IMR-90 (cell line): ENCODE data around the gene RASSF8. TPM values are rescaled to one million over a fixed set of nuclear protein-coding genes. Genes with fewer than 3 reads are reported as not detected.

Experiments
- ATAC-seq: fragments of 200-7000 bp; cut with Tn5 transposase; 2 replicates; pipeline ENCODE4 v1.9.1; 2020; ENCODE audit warnings: low read depth, mild to moderate bottlenecking, moderate library complexity
- BruUV-seq: library from RNA; stranded (reverse); fragments of 400-500 nt; replicated peaks from 2 replicates; lab custom pipeline; 2021; lab: Mats Ljungman, UMichigan
- CTCF ChIA-PET: fragments of 300-600 bp; formaldehyde crosslinking; extraction: SDS; loops from one replicate; lab custom pipeline; 2021; ENCODE audit warnings: antibody characterized with exemption; lab: Yijun Ruan, JAX
- POLR2A ChIA-PET: fragments of 300-600 bp; sonication (Branson Sonifier 250); formaldehyde crosslinking; loops from one replicate; lab custom pipeline; 2022; ENCODE audit warnings: antibody characterized with exemption; ENCODE audit not compliant: unreplicated experiment; lab: Charles Lee
- DNase-seq: peaks from one replicate; pipeline ENCODE4 v3.0.0; 2013
- H2AFZ ChIP-seq: replicated peaks from 2 replicates; pipeline ENCODE3; 2013; ENCODE audit warnings: low read length, mild to moderate bottlenecking; ENCODE audit not compliant: poor library complexity
- H2AK5ac ChIP-seq: 2 replicates; pipeline ENCODE4 v1.6.1; 2013; ENCODE audit warnings: low read depth, low read length, inconsistent platforms
- H2AK9ac ChIP-seq: replicated peaks from 2 replicates; pipeline ENCODE3; 2013; ENCODE audit warnings: mild to moderate bottlenecking, low read depth, low read length, moderate library complexity; ENCODE audit not compliant: poor library complexity
- H2BK120ac ChIP-seq: 2 replicates; pipeline ENCODE4 v1.6.1; 2013; ENCODE audit warnings: low read depth, low read length, inconsistent platforms
- H2BK15ac ChIP-seq: 3 replicates; pipeline ENCODE4 v1.6.1; 2013; ENCODE audit warnings: low read depth, low read length, inconsistent platforms
- H2BK20ac ChIP-seq: 2 replicates; pipeline ENCODE4 v1.6.1; 2013; ENCODE audit warnings: low read depth, mild to moderate bottlenecking, inconsistent platforms, low read length, moderate library complexity
- H2BK5ac ChIP-seq: 2 replicates; pipeline ENCODE4 v1.6.1; 2013; ENCODE audit warnings: mild to moderate bottlenecking, low read depth, low read length, inconsistent platforms; ENCODE audit not compliant: poor library complexity, severe bottlenecking
- H3K14ac ChIP-seq: replicated peaks from 2 replicates; pipeline ENCODE4 v1.6.1; 2013; ENCODE audit warnings: low read depth, low read length, inconsistent platforms
- H3K18ac ChIP-seq: 2 replicates; pipeline ENCODE4 v1.6.1; 2013; ENCODE audit warnings: low read depth, low read length, control low read depth
- H3K23ac ChIP-seq: 2 replicates; pipeline ENCODE4 v1.6.1; 2013; ENCODE audit warnings: low read depth, low read length, inconsistent platforms
- H3K27ac ChIP-seq: 2 replicates; pipeline ENCODE4 v1.5.1; 2013; ENCODE audit warnings: mild to moderate bottlenecking, control low read depth, low read length; ENCODE audit not compliant: insufficient read depth
- H3K27me3 ChIP-seq: 2 replicates; pipeline ENCODE4 v1.6.1; 2013; ENCODE audit warnings: low read length; ENCODE audit not compliant: control insufficient read depth, insufficient read depth
- H3K36me3 ChIP-seq: 2 replicates; pipeline ENCODE4 v1.6.1; 2013; ENCODE audit warnings: low read length, mixed read lengths; ENCODE audit not compliant: control insufficient read depth, insufficient read depth
- H3K4ac ChIP-seq: 2 replicates; pipeline ENCODE4 v1.6.1; 2013; ENCODE audit warnings: low read depth, low read length, inconsistent platforms
- H3K4me1 ChIP-seq: 2 replicates; pipeline ENCODE4 v1.6.1; 2013; ENCODE audit warnings: low read length, mixed read lengths; ENCODE audit not compliant: control insufficient read depth, insufficient read depth
- H3K4me2 ChIP-seq: 2 replicates; pipeline ENCODE4 v1.6.1; 2013; ENCODE audit warnings: low read depth, mild to moderate bottlenecking, control low read depth, low read length, moderate library complexity
- H3K4me3 ChIP-seq: 2 replicates; pipeline ENCODE4 v1.5.1; 2013; ENCODE audit warnings: low read depth, mild to moderate bottlenecking, control low read depth, low read length, moderate library complexity; ENCODE audit not compliant: insufficient read depth
- H3K56ac ChIP-seq: 2 replicates; pipeline ENCODE4 v1.6.1; 2013; ENCODE audit warnings: low read length, inconsistent platforms; ENCODE audit not compliant: insufficient read depth; ENCODE audit errors: extremely low read depth
- H3K79me1 ChIP-seq, 2 experiments: 2 replicates each; pipeline ENCODE4 v1.6.1; 2013; ENCODE audit warnings: low read length in 2 of 2, inconsistent platforms in 1 of 2, low read depth in 1 of 2
- H3K9ac ChIP-seq: 2 replicates; pipeline ENCODE4 v1.6.1; 2013; ENCODE audit warnings: low read depth, low read length, control low read depth
- H3K9me1 ChIP-seq: 2 replicates; pipeline ENCODE4 v1.6.1; 2013; ENCODE audit warnings: low read length, inconsistent platforms; ENCODE audit not compliant: insufficient read depth
- H3K9me3 ChIP-seq: 2 replicates; pipeline ENCODE4 v1.6.1; 2013; ENCODE audit warnings: low read length; ENCODE audit not compliant: control insufficient read depth, insufficient read depth
- H4K20me1 ChIP-seq: 2 replicates; pipeline ENCODE4 v1.6.1; 2013; ENCODE audit warnings: low read length, inconsistent platforms; ENCODE audit not compliant: insufficient read depth
- H4K5ac ChIP-seq: 2 replicates; pipeline ENCODE4 v1.6.1; 2013; ENCODE audit warnings: mild to moderate bottlenecking, low read depth, low read length, control low read depth
- H4K8ac ChIP-seq, 2 experiments: 2 replicates each; pipeline ENCODE4 v1.6.1; 2013; ENCODE audit warnings: low read depth in 2 of 2, low read length in 2 of 2, control low read depth in 1 of 2, inconsistent platforms in 1 of 2
- H4K91ac ChIP-seq: 2 replicates; pipeline ENCODE4 v1.6.1; 2013; ENCODE audit warnings: low read depth, low read length, inconsistent platforms; ENCODE audit not compliant: insufficient read depth
- MAFK ChIP-seq: IDR thresholded peaks from 2 replicates; pipeline ENCODE4 v1.6.1; 2012; ENCODE audit warnings: low read depth, low read length, improper control_type of control experiment
- MAZ ChIP-seq: IDR thresholded peaks from 2 replicates; pipeline ENCODE4 v1.6.1; 2012; ENCODE audit warnings: low read depth, mild to moderate bottlenecking, low read length, improper control_type of control experiment, moderate library complexity, borderline replicate concordance
- RCOR1 ChIP-seq: IDR thresholded peaks from 2 replicates; pipeline ENCODE4 v1.6.1; 2012; ENCODE audit warnings: mild to moderate bottlenecking, low read length, improper control_type of control experiment; ENCODE audit not compliant: insufficient replicate concordance
- WGBS, 2 experiments: methylation state at CpG; one replicate each; pipeline versions ENCODE4 v1.1.5 to v1.1.7; 2013; ENCODE audit warnings: missing lambda C conversion rate in 2 of 2; ENCODE audit not compliant: insufficient read length in 1 of 2; ENCODE audit errors: extremely low coverage in 2 of 2; 5-methylcytosine and 5-hydroxymethylcytosine counted together
- dilution Hi-C: fragments of 300-500 bp; cut with HindIII; formaldehyde crosslinking; loops from one replicate; pipeline ENCODE4 v1.14.3; 2018; ENCODE audit warnings: low sequenced_read_pairs; ENCODE audit not compliant: unreplicated experiment
- in situ Hi-C: fragments of 300-500 bp; cut with MboI; formaldehyde crosslinking; loops from 3 replicates; pipeline ENCODE4 v1.14.3; 2019; ENCODE audit warnings: low sequenced_read_pairs, inconsistent platforms, mixed read lengths
- intact Hi-C: fragments of 100-400 bp; cut with micrococcal nuclease; formaldehyde crosslinking; loops from 2 replicates; pipeline ENCODE4 v1.10.0; 2022
- polyA plus RNA-seq, 3 experiments: library from polyadenylated mRNA; depleted of rRNA; stranded (reverse); fragments of >200 nt; gene quantifications; 2 replicates each; pipeline ENCODE4 v1.2.3, GENCODE V29; 2012; ENCODE audit warnings: low replicate concordance in 1 of 3
- total RNA-seq: library from RNA; depleted of rRNA; stranded (reverse); fragments of >200 nt; gene quantifications from 2 replicates; pipeline ENCODE4 v1.2.3, GENCODE V29; 2012
- TF ChIP-seq, protein P1 (sequence below): conservative IDR thresholded peaks from 2 replicates; pipeline ENCODE4 v1.5.1; 2012; ENCODE audit warnings: mild to moderate bottlenecking, low read depth, low read length, improper control_type of control experiment

The RASSF8 gene
- total and polyA plus RNA-seq, 2 of the 4 experiments (the other 2 are of a cell fraction) = 10.8 to 50.5 TPM

DNA sequence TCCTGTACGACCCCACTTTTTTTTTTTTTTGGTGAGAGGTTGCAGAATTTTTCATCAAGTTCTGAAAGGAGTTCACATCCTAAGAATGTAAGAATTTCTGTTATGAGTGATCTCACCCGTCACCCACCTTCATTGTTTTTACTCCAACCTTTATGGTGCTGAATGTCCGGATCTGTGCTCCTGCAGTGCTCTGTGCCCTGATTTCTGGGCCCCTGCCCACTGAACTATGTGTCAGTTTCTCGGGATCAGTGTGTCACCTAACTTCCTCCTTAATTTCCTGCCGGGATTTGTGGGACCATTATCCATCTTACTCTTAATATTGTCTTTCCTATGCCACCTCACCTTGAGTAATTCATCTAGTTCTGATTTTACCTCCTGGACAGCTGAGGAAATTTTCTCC, 11.6 kb downstream of the RASSF8 start:
- no peak overlapping the region for H4K5ac ChIP-seq
- peaks cover 27% of the 10 kb centered on the region for H3K9me1 ChIP-seq
- no peak overlapping the region for H3K23ac ChIP-seq
- 94% methylated on average over 2 of the region's 5 CpGs; no CpG with 5 or more reads in 1 of the 2 experiments for WGBS, 2 experiments
- H4K20me1 ChIP-seq = peaks cover 72% of the 10 kb centered on the region
- CTCF ChIA-PET = interaction anchor here (0.7 kb wide), 1 partner anchor 115 kb away, joined by 3 read pairs; no protein-coding TSS in a partner anchor
- H2BK120ac ChIP-seq = no peak overlapping the region
- TF ChIP-seq, protein P1, sequence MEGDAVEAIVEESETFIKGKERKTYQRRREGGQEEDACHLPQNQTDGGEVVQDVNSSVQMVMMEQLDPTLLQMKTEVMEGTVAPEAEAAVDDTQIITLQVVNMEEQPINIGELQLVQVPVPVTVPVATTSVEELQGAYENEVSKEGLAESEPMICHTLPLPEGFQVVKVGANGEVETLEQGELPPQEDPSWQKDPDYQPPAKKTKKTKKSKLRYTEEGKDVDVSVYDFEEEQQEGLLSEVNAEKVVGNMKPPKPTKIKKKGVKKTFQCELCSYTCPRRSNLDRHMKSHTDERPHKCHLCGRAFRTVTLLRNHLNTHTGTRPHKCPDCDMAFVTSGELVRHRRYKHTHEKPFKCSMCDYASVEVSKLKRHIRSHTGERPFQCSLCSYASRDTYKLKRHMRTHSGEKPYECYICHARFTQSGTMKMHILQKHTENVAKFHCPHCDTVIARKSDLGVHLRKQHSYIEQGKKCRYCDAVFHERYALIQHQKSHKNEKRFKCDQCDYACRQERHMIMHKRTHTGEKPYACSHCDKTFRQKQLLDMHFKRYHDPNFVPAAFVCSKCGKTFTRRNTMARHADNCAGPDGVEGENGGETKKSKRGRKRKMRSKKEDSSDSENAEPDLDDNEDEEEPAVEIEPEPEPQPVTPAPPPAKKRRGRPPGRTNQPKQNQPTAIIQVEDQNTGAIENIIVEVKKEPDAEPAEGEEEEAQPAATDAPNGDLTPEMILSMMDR = no peak
- no peak for TF ChIP-seq MAZ
- TF ChIP-seq MAFK = no peak
- no peak for TF ChIP-seq RCOR1
- peaks cover 5% of the 10 kb centered on the region; the same call in 1 of the 2 replicates for H3K36me3 ChIP-seq
- H2AK9ac ChIP-seq = no peak overlapping the region
- no peak overlapping the region for H2BK5ac ChIP-seq
- H2BK15ac ChIP-seq = no peak overlapping the region
- DNase-seq (no peak), ATAC-seq (no peak)
- in situ Hi-C loops (no loop called here), dilution Hi-C loops (no loop called here), intact Hi-C loops (no loop called here)
- POLR2A ChIA-PET = no interaction called here
- H4K8ac ChIP-seq = no peak overlapping the region; a peak in 1 of 4 replicates
- H3K4me1 ChIP-seq = peaks cover 11% of the 10 kb centered on the region
- no peak overlapping the region for H2AFZ ChIP-seq
- no peaks in the 10 kb centered on the region for H3K27me3 ChIP-seq
- H4K91ac ChIP-seq = no peak overlapping the region
- H3K56ac ChIP-seq = no peak overlapping the region
- no peak overlapping the region for H3K18ac ChIP-seq
- no peak overlapping the region for H3K4me3 ChIP-seq
- H3K79me1 ChIP-seq = peaks cover 17 to 83% of the 10 kb centered on the region in 2 experiments
- no peaks in the 10 kb centered on the region for H3K9me3 ChIP-seq
- no peak overlapping the region for H3K27ac ChIP-seq
- H3K9ac ChIP-seq = no peak overlapping the region
- no peak overlapping the region for H2BK20ac ChIP-seq
- no peak overlapping the region for H2AK5ac ChIP-seq
- no peak overlapping the region for H3K14ac ChIP-seq
- no peak overlapping the region for H3K4ac ChIP-seq
- no peak overlapping the region for H3K4me2 ChIP-seq
- no TSS peak for BruUV-seq
